K562 (cell line): ENCODE results near the gene GPR32. TPM values are rescaled to one million over a fixed set of nuclear protein-coding genes. Genes with fewer than 3 reads are reported as not detected.

Source experiments
- BCOR ChIP-seq: fragments of 450-650 bp; IDR thresholded peaks from 2 replicates; pipeline ENCODE4 v1.6.1; 2016
- ELF2 ChIP-seq: fragments of 250-450 bp; sonication (Bioruptor Pico); IDR thresholded peaks from 2 replicates; pipeline ENCODE4 v1.5.0; 2021; ENCODE audit warnings: mild to moderate bottlenecking
- HDAC2 ChIP-seq: fragments of 450-650 bp; IDR thresholded peaks from 2 replicates; pipeline ENCODE4 v1.6.1; 2016; ENCODE audit warnings: mild to moderate bottlenecking
- ILK ChIP-seq: fragments of 450-650 bp; IDR thresholded peaks from 2 replicates; pipeline ENCODE4 v1.6.1; 2016; ENCODE audit warnings: missing genetic modification characterization, low read depth, mild to moderate bottlenecking, missing compliant biosample characterization, moderate library complexity, borderline replicate concordance
- JUND ChIP-seq, 2 experiments: IDR thresholded peaks; 2 replicates in 1 of 2; 3 replicates in 1 of 2; pipeline ENCODE4 v1.6.1; 2011; ENCODE audit warnings: borderline replicate concordance in 2 of 2, low read depth in 2 of 2, low read length in 2 of 2, improper control_type of control experiment in 1 of 2, missing biosample characterization in 1 of 2, missing genetic modification characterization in 1 of 2, missing genetic modification reagents in 1 of 2
- L3MBTL2 ChIP-seq: fragments of 450-650 bp; IDR thresholded peaks from 2 replicates; pipeline ENCODE4 v1.6.1; 2016; ENCODE audit warnings: mild to moderate bottlenecking, moderate library complexity
- MAZ ChIP-seq, 2 experiments: fragments of 450-650 bp in 1 of 2; sonication (generic) in 1 of 2; formaldehyde crosslinking; IDR thresholded peaks in 1 of 2; conservative IDR thresholded peaks in 1 of 2; 2 replicates each; pipeline versions ENCODE4 v1.4.0 to v1.5.0; 2020; ENCODE audit warnings: mild to moderate bottlenecking in 1 of 2, missing genetic modification reagents in 1 of 2
- MIER1 ChIP-seq: fragments of 450-650 bp; IDR thresholded peaks from 2 replicates; pipeline ENCODE4 v1.6.1; 2016; ENCODE audit warnings: antibody characterized with exemption, mild to moderate bottlenecking, low read depth
- PTTG1 ChIP-seq: fragments of 450-650 bp; IDR thresholded peaks from 2 replicates; pipeline ENCODE4 v1.6.1; 2016; ENCODE audit warnings: low read depth, mild to moderate bottlenecking, missing genetic modification characterization, missing compliant biosample characterization
- PYGO2 ChIP-seq: fragments of 450-650 bp; IDR thresholded peaks from 2 replicates; pipeline ENCODE4 v1.6.1; 2016; ENCODE audit warnings: mild to moderate bottlenecking, missing genetic modification characterization, moderate library complexity, missing compliant biosample characterization
- RAD21 ChIP-seq, 2 experiments: fragments of 250-450 bp in 1 of 2; fragments of 450-650 bp in 1 of 2; sonication (Bioruptor Pico) in 1 of 2; formaldehyde crosslinking in 1 of 2; IDR thresholded peaks in 1 of 2; conservative IDR thresholded peaks in 1 of 2; 2 replicates each; pipeline versions ENCODE4 v1.4.0 to v1.8.0; 2020 to 2022; ENCODE audit warnings: mild to moderate bottlenecking in 2 of 2, moderate library complexity in 1 of 2
- SAP30 ChIP-seq: fragments of 200-600 bp; sonication (generic); IDR thresholded peaks from 2 replicates; pipeline ENCODE4 v1.6.1; 2012; ENCODE audit warnings: borderline replicate concordance, low read depth, mild to moderate bottlenecking, moderate library complexity, low read length, control low read depth, inconsistent platforms; ENCODE audit not compliant: insufficient read depth, poor library complexity, severe bottlenecking
- ZFPM2 ChIP-seq: fragments of 250-450 bp; sonication (Bioruptor Pico); IDR thresholded peaks from 2 replicates; pipeline ENCODE4 v1.5.1; 2022; ENCODE audit warnings: mild to moderate bottlenecking
- ZNF217 ChIP-seq: sonication (generic); formaldehyde crosslinking; IDR thresholded peaks from 2 replicates; pipeline ENCODE4 v1.8.0; 2022; ENCODE audit warnings: mild to moderate bottlenecking, missing genetic modification reagents
- ZNF282 ChIP-seq: sonication (generic); formaldehyde crosslinking; IDR thresholded peaks from 2 replicates; pipeline ENCODE4 v1.8.1; 2023; ENCODE audit warnings: missing genetic modification reagents
- polyA plus RNA-seq, 8 experiments: library from polyadenylated mRNA; depleted of rRNA in 4 of 8; stranded (reverse) in 5 of 8; unstranded in 3 of 8; fragments of >200 nt; fragmentation: Nextera tagmentation in 2 of 8; fragmentation: Illumina TruSeq in 1 of 8; extraction: Ambion mirVana in 2 of 8; extraction: Trizol in 1 of 8; gene quantifications; 2 replicates each; pipeline versions ENCODE4 v1.2.1 to v1.2.3, GENCODE V29; 2011 to 2014; ENCODE audit warnings: inconsistent platforms in 1 of 8, missing spikeins in 1 of 8
- total RNA-seq, 7 experiments: library from RNA; depleted of rRNA in 6 of 7; stranded (reverse); fragments of >200 nt in 6 of 7; fragmentation: Illumina TruSeq in 2 of 7; extraction: Trizol in 2 of 7; gene quantifications; 2 replicates each; pipeline versions ENCODE4 v1.2.1 to v1.2.3, GENCODE V29; 2011 to 2021; ENCODE audit warnings: low replicate concordance in 1 of 7
- TF ChIP-seq, protein P1 (sequence below): fragments of 250-450 bp; sonication (Bioruptor Pico); IDR thresholded peaks from 2 replicates; pipeline ENCODE4 v1.4.0; 2020; ENCODE audit warnings: borderline replicate concordance
- TF ChIP-seq, protein P2 (sequence below), 2 experiments: fragments of 450-650 bp in 1 of 2; sonication (generic) in 1 of 2; formaldehyde crosslinking in 1 of 2; IDR thresholded peaks in 1 of 2; conservative IDR thresholded peaks in 1 of 2; 2 replicates each; pipeline versions ENCODE4 v1.6.1 to v1.8.1; 2016 to 2023; ENCODE audit warnings: mild to moderate bottlenecking in 2 of 2, moderate library complexity in 2 of 2, inconsistent platforms in 1 of 2, missing genetic modification reagents in 1 of 2
- TF ChIP-seq, protein P3 (sequence below): IDR thresholded peaks from 3 replicates; pipeline ENCODE4 v1.6.1; 2011; ENCODE audit warnings: borderline replicate concordance, mild to moderate bottlenecking, moderate library complexity; ENCODE audit not compliant: insufficient read length; ENCODE audit errors: extremely low read depth
- TF ChIP-seq, protein P4 (sequence below): fragments of 450-650 bp; IDR thresholded peaks from 2 replicates; pipeline ENCODE4 v1.6.1; 2017; ENCODE audit warnings: mild to moderate bottlenecking, moderate library complexity

Gene GPR32
- total and polyA plus RNA-seq, 9 of the 15 experiments (the other 6 are each of a cell fraction or from before 2014, with no cell fraction given), result not detected

DNA sequence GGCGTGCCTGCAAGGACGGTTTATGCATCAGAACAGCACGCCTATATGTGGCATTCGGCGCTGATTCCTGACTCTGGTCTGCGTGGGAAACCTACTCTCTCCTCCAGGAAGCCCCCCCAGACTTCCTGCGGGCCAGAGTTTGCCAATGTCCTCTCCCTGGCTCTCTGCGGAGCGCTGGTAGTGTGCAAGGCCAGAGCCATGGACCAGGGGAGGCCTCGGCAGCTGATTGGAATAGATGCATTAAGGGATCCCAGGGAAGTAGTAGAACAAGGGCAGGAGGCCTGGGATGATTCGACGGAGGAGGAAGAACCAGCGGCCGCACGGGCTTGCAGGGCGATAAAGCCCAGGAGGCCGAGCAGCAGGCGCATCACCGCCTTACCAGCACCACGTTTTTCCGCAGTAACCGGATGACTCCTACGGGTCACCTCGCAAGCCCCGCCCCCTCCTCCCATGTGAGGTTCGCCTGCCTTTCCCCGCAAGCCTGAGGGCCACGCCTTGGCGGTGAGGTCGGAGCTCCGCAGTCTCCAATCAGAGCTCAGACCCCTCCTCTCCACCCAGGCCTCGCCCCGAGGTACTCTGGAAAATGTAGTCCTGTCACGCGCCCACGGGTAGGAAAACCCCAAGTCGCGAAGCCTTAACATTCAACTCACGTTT, 42.1 kb upstream of the GPR32 start (continued):
- no peak for TF ChIP-seq PYGO2 (tag)
- TF ChIP-seq, protein P1, sequence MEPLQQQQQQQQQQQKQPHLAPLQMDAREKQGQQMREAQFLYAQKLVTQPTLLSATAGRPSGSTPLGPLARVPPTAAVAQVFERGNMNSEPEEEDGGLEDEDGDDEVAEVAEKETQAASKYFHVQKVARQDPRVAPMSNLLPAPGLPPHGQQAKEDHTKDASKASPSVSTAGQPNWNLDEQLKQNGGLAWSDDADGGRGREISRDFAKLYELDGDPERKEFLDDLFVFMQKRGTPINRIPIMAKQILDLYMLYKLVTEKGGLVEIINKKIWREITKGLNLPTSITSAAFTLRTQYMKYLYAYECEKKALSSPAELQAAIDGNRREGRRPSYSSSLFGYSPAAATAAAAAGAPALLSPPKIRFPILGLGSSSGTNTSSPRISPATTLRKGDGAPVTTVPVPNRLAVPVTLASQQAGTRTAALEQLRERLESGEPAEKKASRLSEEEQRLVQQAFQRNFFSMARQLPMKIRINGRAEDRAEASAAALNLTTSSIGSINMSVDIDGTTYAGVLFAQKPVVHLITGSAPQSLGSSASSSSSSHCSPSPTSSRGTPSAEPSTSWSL (CRISPR knock-in tag), result no peak
- no peak for TF ChIP-seq ILK (tag)
- 0 out of 2 replicates have a peak, but pooled peaks have one; percentile 74 for TF ChIP-seq HDAC2
- peak; percentile 96 for TF ChIP-seq L3MBTL2
- TF ChIP-seq ZNF217 (CRISPR knock-in tag), result no peak
- no peak for TF ChIP-seq SAP30
- no peak for TF ChIP-seq PTTG1
- TF ChIP-seq MIER1, result no peak
- TF ChIP-seq, protein P2, sequence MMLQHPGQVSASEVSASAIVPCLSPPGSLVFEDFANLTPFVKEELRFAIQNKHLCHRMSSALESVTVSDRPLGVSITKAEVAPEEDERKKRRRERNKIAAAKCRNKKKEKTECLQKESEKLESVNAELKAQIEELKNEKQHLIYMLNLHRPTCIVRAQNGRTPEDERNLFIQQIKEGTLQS (IDR thresholded peaks at IDR 0.05), result no peak; the same call in 1 of the 2 replicates
- TF ChIP-seq, protein P2 (CRISPR knock-in tag; conservative IDR thresholded peaks at IDR 0.05), result no peak
- TF ChIP-seq, protein P3, sequence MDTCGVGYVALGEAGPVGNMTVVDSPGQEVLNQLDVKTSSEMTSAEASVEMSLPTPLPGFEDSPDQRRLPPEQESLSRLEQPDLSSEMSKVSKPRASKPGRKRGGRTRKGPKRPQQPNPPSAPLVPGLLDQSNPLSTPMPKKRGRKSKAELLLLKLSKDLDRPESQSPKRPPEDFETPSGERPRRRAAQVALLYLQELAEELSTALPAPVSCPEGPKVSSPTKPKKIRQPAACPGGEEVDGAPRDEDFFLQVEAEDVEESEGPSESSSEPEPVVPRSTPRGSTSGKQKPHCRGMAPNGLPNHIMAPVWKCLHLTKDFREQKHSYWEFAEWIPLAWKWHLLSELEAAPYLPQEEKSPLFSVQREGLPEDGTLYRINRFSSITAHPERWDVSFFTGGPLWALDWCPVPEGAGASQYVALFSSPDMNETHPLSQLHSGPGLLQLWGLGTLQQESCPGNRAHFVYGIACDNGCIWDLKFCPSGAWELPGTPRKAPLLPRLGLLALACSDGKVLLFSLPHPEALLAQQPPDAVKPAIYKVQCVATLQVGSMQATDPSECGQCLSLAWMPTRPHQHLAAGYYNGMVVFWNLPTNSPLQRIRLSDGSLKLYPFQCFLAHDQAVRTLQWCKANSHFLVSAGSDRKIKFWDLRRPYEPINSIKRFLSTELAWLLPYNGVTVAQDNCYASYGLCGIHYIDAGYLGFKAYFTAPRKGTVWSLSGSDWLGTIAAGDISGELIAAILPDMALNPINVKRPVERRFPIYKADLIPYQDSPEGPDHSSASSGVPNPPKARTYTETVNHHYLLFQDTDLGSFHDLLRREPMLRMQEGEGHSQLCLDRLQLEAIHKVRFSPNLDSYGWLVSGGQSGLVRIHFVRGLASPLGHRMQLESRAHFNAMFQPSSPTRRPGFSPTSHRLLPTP, result no peak
- TF ChIP-seq ZNF282 (CRISPR knock-in tag), result no peak
- TF ChIP-seq, protein P4, sequence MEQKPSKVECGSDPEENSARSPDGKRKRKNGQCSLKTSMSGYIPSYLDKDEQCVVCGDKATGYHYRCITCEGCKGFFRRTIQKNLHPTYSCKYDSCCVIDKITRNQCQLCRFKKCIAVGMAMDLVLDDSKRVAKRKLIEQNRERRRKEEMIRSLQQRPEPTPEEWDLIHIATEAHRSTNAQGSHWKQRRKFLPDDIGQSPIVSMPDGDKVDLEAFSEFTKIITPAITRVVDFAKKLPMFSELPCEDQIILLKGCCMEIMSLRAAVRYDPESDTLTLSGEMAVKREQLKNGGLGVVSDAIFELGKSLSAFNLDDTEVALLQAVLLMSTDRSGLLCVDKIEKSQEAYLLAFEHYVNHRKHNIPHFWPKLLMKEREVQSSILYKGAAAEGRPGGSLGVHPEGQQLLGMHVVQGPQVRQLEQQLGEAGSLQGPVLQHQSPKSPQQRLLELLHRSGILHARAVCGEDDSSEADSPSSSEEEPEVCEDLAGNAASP, result no peak
- TF ChIP-seq MAZ (CRISPR knock-in tag; conservative IDR thresholded peaks at IDR 0.05 in 1 of 2, IDR thresholded peaks at IDR 0.05 in 1 of 2), result peak in 1 of 2 experiments; percentile 71; a peak in 3 of 4 replicates
- TF ChIP-seq ZFPM2, result no peak
- TF ChIP-seq JUND (IDR thresholded peaks at IDR 0.05; ENCODE audit: borderline replicate concordance, low read depth, low read length), result peak; percentile 61; the same call in 1 of the 2 replicates
- peak; percentile 61; the same call in 1 of the 3 replicates for TF ChIP-seq JUND (tag; IDR thresholded peaks at IDR 0.05; ENCODE audit: borderline replicate concordance, low read depth, low read length)
- TF ChIP-seq BCOR, result peak; percentile 64
- TF ChIP-seq ELF2 (CRISPR knock-in tag), result no peak
- TF ChIP-seq RAD21 (CRISPR knock-in tag; conservative IDR thresholded peaks at IDR 0.05 in 1 of 2, IDR thresholded peaks at IDR 0.05 in 1 of 2), result no peak
